ENCODE results near the gene SYNJ2BP.

DNA sequence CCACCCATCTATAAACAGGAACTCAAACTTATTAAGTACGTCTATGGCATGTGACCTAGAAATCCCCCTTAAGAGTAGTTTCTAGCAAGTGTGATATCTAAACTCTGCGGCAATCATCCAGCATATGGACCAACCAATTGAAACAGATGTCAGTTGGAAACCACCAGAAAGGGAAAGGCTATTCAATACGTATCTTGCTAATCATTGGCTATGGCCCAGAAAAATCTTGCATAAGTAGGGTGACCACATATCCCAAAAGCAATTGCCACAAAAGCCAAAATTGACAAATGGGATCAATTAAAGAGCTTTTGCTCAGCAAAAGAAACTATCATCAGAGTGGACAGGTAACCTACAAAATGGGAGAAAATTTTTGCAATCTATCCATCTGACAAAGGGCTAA lies 24.2 kb downstream of the SYNJ2BP start:
- TF ChIP-seq TAF1 (IDR thresholded peaks at IDR 0.05; ENCODE audit: low read depth) (no peak), ZBTB7A (IDR thresholded peaks at IDR 0.05; ENCODE audit: low read depth) (no peak), RAD21 (IDR thresholded peaks at IDR 0.05; ENCODE audit: low read depth) (no peak), CEBPB (IDR thresholded peaks at IDR 0.05) (no peak), EP300 (IDR thresholded peaks at IDR 0.05; ENCODE audit: borderline replicate concordance) (no peak), TEAD4 (IDR thresholded peaks at IDR 0.05) (no peak)
- TF ChIP-seq, protein P1, sequence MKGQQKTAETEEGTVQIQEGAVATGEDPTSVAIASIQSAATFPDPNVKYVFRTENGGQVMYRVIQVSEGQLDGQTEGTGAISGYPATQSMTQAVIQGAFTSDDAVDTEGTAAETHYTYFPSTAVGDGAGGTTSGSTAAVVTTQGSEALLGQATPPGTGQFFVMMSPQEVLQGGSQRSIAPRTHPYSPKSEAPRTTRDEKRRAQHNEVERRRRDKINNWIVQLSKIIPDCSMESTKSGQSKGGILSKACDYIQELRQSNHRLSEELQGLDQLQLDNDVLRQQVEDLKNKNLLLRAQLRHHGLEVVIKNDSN (IDR thresholded peaks at IDR 0.05) = no peak
- TF ChIP-seq, protein P2, sequence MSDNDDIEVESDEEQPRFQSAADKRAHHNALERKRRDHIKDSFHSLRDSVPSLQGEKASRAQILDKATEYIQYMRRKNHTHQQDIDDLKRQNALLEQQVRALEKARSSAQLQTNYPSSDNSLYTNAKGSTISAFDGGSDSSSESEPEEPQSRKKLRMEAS (IDR thresholded peaks at IDR 0.05) = no peak
- TF ChIP-seq, protein P3, sequence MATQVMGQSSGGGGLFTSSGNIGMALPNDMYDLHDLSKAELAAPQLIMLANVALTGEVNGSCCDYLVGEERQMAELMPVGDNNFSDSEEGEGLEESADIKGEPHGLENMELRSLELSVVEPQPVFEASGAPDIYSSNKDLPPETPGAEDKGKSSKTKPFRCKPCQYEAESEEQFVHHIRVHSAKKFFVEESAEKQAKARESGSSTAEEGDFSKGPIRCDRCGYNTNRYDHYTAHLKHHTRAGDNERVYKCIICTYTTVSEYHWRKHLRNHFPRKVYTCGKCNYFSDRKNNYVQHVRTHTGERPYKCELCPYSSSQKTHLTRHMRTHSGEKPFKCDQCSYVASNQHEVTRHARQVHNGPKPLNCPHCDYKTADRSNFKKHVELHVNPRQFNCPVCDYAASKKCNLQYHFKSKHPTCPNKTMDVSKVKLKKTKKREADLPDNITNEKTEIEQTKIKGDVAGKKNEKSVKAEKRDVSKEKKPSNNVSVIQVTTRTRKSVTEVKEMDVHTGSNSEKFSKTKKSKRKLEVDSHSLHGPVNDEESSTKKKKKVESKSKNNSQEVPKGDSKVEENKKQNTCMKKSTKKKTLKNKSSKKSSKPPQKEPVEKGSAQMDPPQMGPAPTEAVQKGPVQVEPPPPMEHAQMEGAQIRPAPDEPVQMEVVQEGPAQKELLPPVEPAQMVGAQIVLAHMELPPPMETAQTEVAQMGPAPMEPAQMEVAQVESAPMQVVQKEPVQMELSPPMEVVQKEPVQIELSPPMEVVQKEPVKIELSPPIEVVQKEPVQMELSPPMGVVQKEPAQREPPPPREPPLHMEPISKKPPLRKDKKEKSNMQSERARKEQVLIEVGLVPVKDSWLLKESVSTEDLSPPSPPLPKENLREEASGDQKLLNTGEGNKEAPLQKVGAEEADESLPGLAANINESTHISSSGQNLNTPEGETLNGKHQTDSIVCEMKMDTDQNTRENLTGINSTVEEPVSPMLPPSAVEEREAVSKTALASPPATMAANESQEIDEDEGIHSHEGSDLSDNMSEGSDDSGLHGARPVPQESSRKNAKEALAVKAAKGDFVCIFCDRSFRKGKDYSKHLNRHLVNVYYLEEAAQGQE (IDR thresholded peaks at IDR 0.05; ENCODE audit: low read depth) = no peak

Measured in Ishikawa (cell line).